Mesothelial cell of epicardium (in vitro differentiated cells): ENCODE data around the gene CNST. TPM values are rescaled to one million over a fixed set of nuclear protein-coding genes. Genes with fewer than 3 reads are reported as not detected.
A peak's percentile ranks its signal among the peaks of the same experiment; 100 is the strongest.

Experiments used
- DNase-seq, 2 experiments: peaks; one replicate each; pipeline ENCODE4 v3.0.0; 2021; ENCODE audit warnings: low spot score in 2 of 2; ENCODE audit not compliant: unreplicated experiment in 2 of 2
- H3K27ac Mint-ChIP-seq: 2 replicates; pipeline ENCODE4 v1.8.0; 2021; ENCODE audit warnings: mixed read lengths
- H3K27me3 Mint-ChIP-seq: 2 replicates; pipeline ENCODE4 v1.8.0; 2021; ENCODE audit warnings: low read depth, mixed read lengths
- H3K36me3 Mint-ChIP-seq: 2 replicates; pipeline ENCODE4 v1.8.0; 2021; ENCODE audit warnings: mixed read lengths
- H3K4me1 Mint-ChIP-seq: 2 replicates; pipeline ENCODE4 v1.8.0; 2021; ENCODE audit warnings: mixed read lengths
- H3K4me3 Mint-ChIP-seq: 2 replicates; pipeline ENCODE4 v1.8.0; 2021; ENCODE audit warnings: mild to moderate bottlenecking, moderate library complexity, mixed read lengths
- H3K9me3 Mint-ChIP-seq: 2 replicates; pipeline ENCODE4 v1.8.0; 2021; ENCODE audit warnings: mixed read lengths
- CTCF ChIP-seq: fragments of 200-600 bp; sonication (generic); IDR thresholded peaks from one replicate; pipeline ENCODE4 v1.5.0; 2021; ENCODE audit warnings: antibody characterized with exemption; ENCODE audit not compliant: unreplicated experiment
- total RNA-seq: library from RNA; stranded (reverse); gene quantifications from 3 replicates; pipeline ENCODE4 v1.2.1, GENCODE V29; 2021

CNST gene
- total RNA-seq, result 18.0 to 21.1 TPM (median 21.0 TPM) in 3 replicates

- Mint-ChIP-seq H3K27me3 (no peaks in the 10 kb centered on the region), H3K4me1 (peaks cover 21% of the 10 kb centered on the region), H3K36me3 (peaks cover 2% of the 10 kb centered on the region), H3K27ac (peak within 1 kb of the TSS; percentile 98), H3K9me3 (no peaks in the 10 kb centered on the region), H3K4me3 (peak within 1 kb of the TSS; percentile 98)
- DNase-seq, result peak; percentile 88 to 94
- no peak for TF ChIP-seq CTCF
Measured at GRCh38 chr1:246566128-246566812, at the start of gene CNST, which contains the start of gene TFB2M. Gene CNST, plus strand, starts transcription at chr1:246566456. Its CDS starts 25,107 bp downstream, at chr1:246591563. Gene TFB2M, minus strand, starts transcription at chr1:246566261. Its CDS starts 123 bp downstream, at chr1:246566138.

- no peak for TF ChIP-seq CTCF
- no peak for DNase-seq
- Mint-ChIP-seq H3K27ac (no peak overlapping the region), H3K9me3 (peaks cover 34% of the 10 kb centered on the region), H3K4me3 (no peak overlapping the region), H3K27me3 (no peaks in the 10 kb centered on the region), H3K4me1 (no peaks in the 10 kb centered on the region), H3K36me3 (no peaks in the 10 kb centered on the region)
Measured at GRCh38 chr1:246517391-246517790, 48.9 kb upstream of the CNST start.

GRCh38 chr1:246518456-246519205, 47.6 kb upstream of the CNST start:
- Mint-ChIP-seq H3K27ac (no peak overlapping the region), H3K9me3 (peaks cover 32% of the 10 kb centered on the region), H3K4me1 (no peaks in the 10 kb centered on the region), H3K27me3 (no peaks in the 10 kb centered on the region), H3K4me3 (no peak overlapping the region), H3K36me3 (no peaks in the 10 kb centered on the region)
- no peak for DNase-seq
- no peak for TF ChIP-seq CTCF

- no peaks in the 10 kb centered on the region for H3K4me1 Mint-ChIP-seq
- H3K27ac Mint-ChIP-seq, result no peak overlapping the region
- DNase-seq, result no peak
- no peak overlapping the region for H3K4me3 Mint-ChIP-seq
- TF ChIP-seq CTCF, result no peak
- peaks cover 24% of the 10 kb centered on the region for H3K9me3 Mint-ChIP-seq
- H3K27me3 Mint-ChIP-seq, result no peaks in the 10 kb centered on the region
- no peaks in the 10 kb centered on the region for H3K36me3 Mint-ChIP-seq
Measured at GRCh38 chr1:246519514-246519913, 46.7 kb upstream of the CNST start.

- Mint-ChIP-seq H3K4me1 (no peaks in the 10 kb centered on the region), H3K27me3 (peaks cover 7% of the 10 kb centered on the region), H3K9me3 (peaks cover 12% of the 10 kb centered on the region), H3K4me3 (no peak overlapping the region), H3K36me3 (no peaks in the 10 kb centered on the region), H3K27ac (no peak overlapping the region)
- no peak for DNase-seq
- TF ChIP-seq CTCF, result no peak
Measured at GRCh38 chr1:246526380-246526779, 39.9 kb upstream of the CNST start.
